Measurements from ENCODE around the gene TLCD5. TPM values are rescaled to one million over a fixed set of nuclear protein-coding genes. Genes with fewer than 3 reads are reported as not detected.

TLCD5 gene
- polyA plus RNA-seq, 4 donors = 0.54 to 4.4 (median 1.7) TPM; not detected in 1

DNA sequence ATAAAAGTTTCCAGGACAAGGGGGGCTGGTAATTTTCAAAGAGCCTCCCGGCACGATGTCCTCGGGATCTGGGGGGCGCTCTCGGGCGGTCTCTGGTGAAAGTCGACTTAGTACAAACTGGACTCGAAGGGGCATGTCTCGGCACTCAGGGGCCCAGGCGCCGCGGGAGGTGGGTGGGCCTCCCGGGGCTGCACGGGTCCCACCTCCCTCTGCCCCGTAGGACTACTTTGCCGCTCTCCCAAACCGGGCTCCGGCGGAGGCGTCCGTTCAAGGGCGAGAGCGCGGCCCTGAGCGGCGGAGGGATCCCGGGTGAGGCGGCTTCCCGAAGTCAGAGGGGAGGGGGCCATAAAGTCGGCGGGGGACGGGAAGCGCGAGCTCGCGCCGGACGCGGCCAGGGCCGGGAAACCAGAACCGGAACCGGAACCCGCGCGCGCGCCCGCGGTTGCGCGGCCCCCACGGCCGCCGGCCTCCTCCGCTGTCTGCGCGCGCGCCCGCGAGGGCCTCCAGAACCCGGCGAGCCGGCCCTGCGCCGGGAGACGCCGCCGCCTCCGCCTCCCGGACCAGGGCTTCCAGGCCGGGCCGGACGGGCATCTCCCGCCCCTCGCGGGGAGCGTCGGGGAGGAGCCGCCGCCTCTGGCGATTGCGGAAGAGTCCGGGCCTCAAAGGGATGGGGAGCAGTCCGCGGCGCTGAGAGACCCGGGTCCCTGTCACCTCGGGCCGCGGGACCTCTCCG, 11.0 kb downstream of the TLCD5 start, which contains the start of gene ARHGEF12:
TSS of gene ARHGEF12 (plus strand) at position 506 of the 733 bp plus-strand sequence. CDS start 831 bp downstream, outside the sequence.
- DNase-seq = peak; percentile 93 to 99
- no peaks in the 10 kb centered on the region for H3K9me3 ChIP-seq (ENCODE audit: control insufficient read depth in 2 of 2, insufficient read depth in 1 of 2, low read depth in 1 of 2, low read length in 1 of 2)
- WGBS, 3 donors = 0% methylated on average over 40 to 92 of the region's 92 CpGs
- peaks cover 0 to 26% (median 6%) of the 10 kb centered on the region in 3 donors for H3K4me1 ChIP-seq (ENCODE audit: control insufficient read depth in 3 of 3, insufficient read depth in 2 of 3, low read depth in 1 of 3, low read length in 2 of 3)
- H3K36me3 ChIP-seq (ENCODE audit: control insufficient read depth in 3 of 3, insufficient read depth in 2 of 3, low read depth in 1 of 3, low read length in 3 of 3) = no peaks in the 10 kb centered on the region
- FAIRE-seq = no peak
- H3K27me3 ChIP-seq (ENCODE audit: control insufficient read depth in 3 of 3, insufficient read depth in 3 of 3, low read length in 3 of 3) = no peaks in the 10 kb centered on the region
- H3K27ac ChIP-seq (ENCODE audit: low read depth in 1 of 3, low read length in 2 of 3) = peak within 1 kb of the TSS; percentile 90 to 96 (median 93)
- H3K4me3 ChIP-seq (ENCODE audit: low read depth in 1 of 3, low read length in 3 of 3) = peak within 1 kb of the TSS; percentile 55 to 97 (median 75)

- Histone ChIP-seq H3K27ac (ENCODE audit: low read depth in 1 of 3, low read length in 2 of 3) (peak overlapping the region; percentile 90 to 96 (median 93)), H3K4me3 (ENCODE audit: low read depth in 1 of 3, low read length in 3 of 3) (peak overlapping the region; percentile 55 to 97 (median 68)), H3K36me3 (ENCODE audit: control insufficient read depth in 3 of 3, insufficient read depth in 2 of 3, low read depth in 1 of 3, low read length in 3 of 3) (no peaks in the 10 kb centered on the region), H3K4me1 (ENCODE audit: control insufficient read depth in 3 of 3, insufficient read depth in 2 of 3, low read depth in 1 of 3, low read length in 2 of 3) (peaks cover 0 to 26% (median 6%) of the 10 kb centered on the region in 3 donors), H3K9me3 (ENCODE audit: control insufficient read depth in 2 of 2, insufficient read depth in 1 of 2, low read depth in 1 of 2, low read length in 1 of 2) (no peaks in the 10 kb centered on the region), H3K27me3 (ENCODE audit: control insufficient read depth in 3 of 3, insufficient read depth in 3 of 3, low read length in 3 of 3) (no peaks in the 10 kb centered on the region)
- FAIRE-seq (no peak), DNase-seq (peak in 1 of 2 donors; percentile 45)
- WGBS, 3 donors = 0 to 1% (median 1%) methylated on average over 41 to 56 of the region's 56 CpGs
Measured at GRCh38 chr11:120336641-120337354, 11.7 kb downstream of the TLCD5 start.

GRCh38 chr11:120337355-120338106, 12.4 kb downstream of the TLCD5 start:
- Histone ChIP-seq H3K9me3 (ENCODE audit: control insufficient read depth in 2 of 2, insufficient read depth in 1 of 2, low read depth in 1 of 2, low read length in 1 of 2) (no peaks in the 10 kb centered on the region), H3K4me3 (ENCODE audit: low read depth in 1 of 3, low read length in 3 of 3) (peak overlapping the region; percentile 55 to 97 (median 68)), H3K27me3 (ENCODE audit: control insufficient read depth in 3 of 3, insufficient read depth in 3 of 3, low read length in 3 of 3) (no peaks in the 10 kb centered on the region), H3K36me3 (ENCODE audit: control insufficient read depth in 3 of 3, insufficient read depth in 2 of 3, low read depth in 1 of 3, low read length in 3 of 3) (no peaks in the 10 kb centered on the region), H3K27ac (ENCODE audit: low read depth in 1 of 3, low read length in 2 of 3) (peak overlapping the region; percentile 90 to 96 (median 93)), H3K4me1 (ENCODE audit: control insufficient read depth in 3 of 3, insufficient read depth in 2 of 3, low read depth in 1 of 3, low read length in 2 of 3) (peaks cover 0 to 26% (median 6%) of the 10 kb centered on the region in 3 donors)
- 5 to 15% (median 9%) methylated on average over 18 of the region's 18 CpGs for WGBS, 3 donors
- DNase-seq (peak; percentile 43 to 62), FAIRE-seq (no peak)

DNA sequence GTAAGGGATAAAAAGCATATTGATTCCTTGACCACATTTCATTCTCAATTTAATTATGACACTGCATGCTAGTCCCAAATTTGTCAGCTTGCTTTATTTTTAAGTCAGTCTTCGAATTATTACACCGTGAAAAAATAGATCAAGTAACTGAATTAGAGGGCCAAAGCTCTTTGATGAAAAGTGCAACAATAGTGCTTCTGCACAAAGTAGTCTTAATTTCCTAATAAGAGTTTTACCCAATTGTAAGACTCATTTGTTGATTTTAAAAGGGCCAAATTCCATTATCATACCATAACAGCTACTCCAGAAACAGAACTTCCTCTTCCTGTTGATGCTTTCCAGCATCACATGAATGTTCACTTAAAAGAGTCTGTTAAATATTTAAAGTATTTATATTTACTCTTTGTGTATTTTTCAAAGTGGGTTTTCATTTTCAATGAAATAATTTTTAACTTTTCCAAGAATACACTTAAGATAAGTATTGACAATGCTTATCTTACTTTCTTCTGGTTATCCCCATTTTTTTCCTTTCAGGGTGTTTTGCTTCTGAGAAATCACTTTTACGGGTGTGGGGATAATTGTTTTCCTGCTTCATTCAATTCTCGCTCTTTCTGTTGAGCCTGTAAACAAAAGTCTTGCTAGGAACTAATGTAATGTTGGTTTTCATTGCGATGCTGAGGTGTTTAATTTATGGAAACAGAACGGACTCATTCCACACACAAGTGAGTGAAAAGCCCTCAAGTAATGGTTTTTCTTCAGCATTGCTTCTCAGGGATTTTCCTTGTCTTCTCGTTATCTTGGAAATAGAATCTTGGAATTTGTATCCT, 13.2 kb downstream of the TLCD5 start:
- peak overlapping the region in 2 of 3 donors; percentile 68 to 97 for H3K4me3 ChIP-seq (ENCODE audit: low read depth in 1 of 3, low read length in 3 of 3)
- no peaks in the 10 kb centered on the region for H3K9me3 ChIP-seq (ENCODE audit: control insufficient read depth in 2 of 2, insufficient read depth in 1 of 2, low read depth in 1 of 2, low read length in 1 of 2)
- WGBS, 3 donors = 11 to 28% (median 24%) methylated on average over 7 of the region's 7 CpGs
- peaks cover 0 to 26% (median 6%) of the 10 kb centered on the region in 3 donors for H3K4me1 ChIP-seq (ENCODE audit: control insufficient read depth in 3 of 3, insufficient read depth in 2 of 3, low read depth in 1 of 3, low read length in 2 of 3)
- no peaks in the 10 kb centered on the region for H3K27me3 ChIP-seq (ENCODE audit: control insufficient read depth in 3 of 3, insufficient read depth in 3 of 3, low read length in 3 of 3)
- H3K36me3 ChIP-seq (ENCODE audit: control insufficient read depth in 3 of 3, insufficient read depth in 2 of 3, low read depth in 1 of 3, low read length in 3 of 3) = no peaks in the 10 kb centered on the region
- peak overlapping the region in 2 of 3 donors; percentile 55 to 90 for H3K27ac ChIP-seq (ENCODE audit: low read depth in 1 of 3, low read length in 2 of 3)
- FAIRE-seq (no peak), DNase-seq (peak in 1 of 2 donors; percentile 7)

DNA sequence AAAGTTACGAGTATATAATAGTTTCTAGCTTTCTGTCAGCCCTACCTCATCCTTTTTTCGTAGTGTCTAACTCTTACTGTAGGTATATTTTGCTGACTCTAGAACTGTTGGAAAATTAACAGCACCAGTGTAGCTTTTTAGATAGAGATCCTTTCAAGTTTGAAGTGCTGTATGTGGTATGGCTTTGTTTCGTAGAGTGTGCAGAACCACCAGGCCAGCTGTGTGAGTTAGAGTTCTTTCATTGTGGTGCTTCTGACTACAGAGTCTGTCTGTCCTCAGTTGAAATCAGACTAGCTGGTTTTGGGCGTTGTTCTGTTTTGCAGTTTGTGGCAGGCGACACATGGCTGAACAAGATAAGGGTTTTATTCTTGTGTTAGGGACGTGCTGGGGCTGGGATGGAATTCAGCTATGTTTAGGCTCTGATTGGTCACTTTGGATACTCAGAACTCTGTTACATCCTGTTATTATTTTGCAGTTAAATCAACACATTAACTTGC, 14.3 kb downstream of the TLCD5 start:
- Histone ChIP-seq H3K36me3 (ENCODE audit: control insufficient read depth in 3 of 3, insufficient read depth in 2 of 3, low read depth in 1 of 3, low read length in 3 of 3) (no peaks in the 10 kb centered on the region), H3K27me3 (ENCODE audit: control insufficient read depth in 3 of 3, insufficient read depth in 3 of 3, low read length in 3 of 3) (no peaks in the 10 kb centered on the region), H3K4me1 (ENCODE audit: control insufficient read depth in 3 of 3, insufficient read depth in 2 of 3, low read depth in 1 of 3, low read length in 2 of 3) (peaks cover 0 to 26% (median 12%) of the 10 kb centered on the region in 3 donors), H3K27ac (ENCODE audit: low read depth in 1 of 3, low read length in 2 of 3) (peak overlapping the region in 2 of 3 donors; percentile 6 to 53), H3K9me3 (ENCODE audit: control insufficient read depth in 2 of 2, insufficient read depth in 1 of 2, low read depth in 1 of 2, low read length in 1 of 2) (no peaks in the 10 kb centered on the region), H3K4me3 (ENCODE audit: low read depth in 1 of 3, low read length in 3 of 3) (peak overlapping the region in 2 of 3 donors; percentile 7 to 20)
- 11 to 23% (median 16%) methylated on average over 6 of the region's 6 CpGs for WGBS, 3 donors
- DNase-seq = peak; percentile 48 to 57
- no peak for FAIRE-seq

- peak overlapping the region in 1 of 3 donors; percentile 53 for H3K27ac ChIP-seq (ENCODE audit: low read depth in 1 of 3, low read length in 2 of 3)
- H3K36me3 ChIP-seq (ENCODE audit: control insufficient read depth in 3 of 3, insufficient read depth in 2 of 3, low read depth in 1 of 3, low read length in 3 of 3) = no peaks in the 10 kb centered on the region
- peaks cover 0 to 26% (median 12%) of the 10 kb centered on the region in 3 donors for H3K4me1 ChIP-seq (ENCODE audit: control insufficient read depth in 3 of 3, insufficient read depth in 2 of 3, low read depth in 1 of 3, low read length in 2 of 3)
- 2 to 33% (median 18%) methylated on average over 2 of the region's 2 CpGs for WGBS, 3 donors
- DNase-seq (peak; percentile 58 to 66), FAIRE-seq (no peak)
- H3K4me3 ChIP-seq (ENCODE audit: low read depth in 1 of 3, low read length in 3 of 3) = no peak overlapping the region
- H3K27me3 ChIP-seq (ENCODE audit: control insufficient read depth in 3 of 3, insufficient read depth in 3 of 3, low read length in 3 of 3) = no peaks in the 10 kb centered on the region
- no peaks in the 10 kb centered on the region for H3K9me3 ChIP-seq (ENCODE audit: control insufficient read depth in 2 of 2, insufficient read depth in 1 of 2, low read depth in 1 of 2, low read length in 1 of 2)
Measured at GRCh38 chr11:120340529-120340928, 15.4 kb downstream of the TLCD5 start.

DNA sequence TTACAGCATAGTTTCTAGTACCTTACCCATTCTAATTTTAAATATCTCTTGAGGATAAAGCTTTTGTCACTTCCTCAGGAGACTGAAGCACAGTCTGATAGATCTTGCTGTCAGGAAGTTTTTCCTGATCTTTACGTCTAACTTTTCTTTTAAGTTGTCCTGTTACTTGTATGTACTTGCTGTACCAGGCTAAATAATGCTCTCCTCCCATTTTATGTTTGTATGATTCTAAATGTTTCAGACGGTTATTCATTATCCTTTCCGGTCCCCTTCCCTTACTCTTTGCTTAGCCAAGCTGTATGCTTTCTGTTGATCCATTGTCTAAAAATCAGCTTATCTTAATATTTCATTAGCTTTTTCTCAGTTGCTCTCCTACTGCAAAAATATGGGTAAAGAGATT, 17.1 kb downstream of the TLCD5 start:
- no peak overlapping the region for H3K27ac ChIP-seq (ENCODE audit: low read depth in 1 of 3, low read length in 2 of 3)
- no peaks in the 10 kb centered on the region for H3K9me3 ChIP-seq (ENCODE audit: control insufficient read depth in 2 of 2, insufficient read depth in 1 of 2, low read depth in 1 of 2, low read length in 1 of 2)
- 66 to 86% (median 81%) methylated on average over 3 of the region's 3 CpGs for WGBS, 3 donors
- FAIRE-seq (no peak), DNase-seq (no peak)
- no peaks in the 10 kb centered on the region for H3K27me3 ChIP-seq (ENCODE audit: control insufficient read depth in 3 of 3, insufficient read depth in 3 of 3, low read length in 3 of 3)
- H3K4me1 ChIP-seq (ENCODE audit: control insufficient read depth in 3 of 3, insufficient read depth in 2 of 3, low read depth in 1 of 3, low read length in 2 of 3) = peaks cover 3 to 37% (median 12%) of the 10 kb centered on the region in 3 donors
- no peaks in the 10 kb centered on the region for H3K36me3 ChIP-seq (ENCODE audit: control insufficient read depth in 3 of 3, insufficient read depth in 2 of 3, low read depth in 1 of 3, low read length in 3 of 3)
- no peak overlapping the region for H3K4me3 ChIP-seq (ENCODE audit: low read depth in 1 of 3, low read length in 3 of 3)

Measured in small intestine (tissue), 7 donors.